CD1c-positive myeloid dendritic cell (primary cell): ENCODE results near the gene CDK15.

ENCODE experiments used
- DNase-seq: peaks from one replicate; pipeline ENCODE4 v3.0.0-alpha.2; 2016; ENCODE audit errors: extremely low spot score

The CDK15 gene

DNA sequence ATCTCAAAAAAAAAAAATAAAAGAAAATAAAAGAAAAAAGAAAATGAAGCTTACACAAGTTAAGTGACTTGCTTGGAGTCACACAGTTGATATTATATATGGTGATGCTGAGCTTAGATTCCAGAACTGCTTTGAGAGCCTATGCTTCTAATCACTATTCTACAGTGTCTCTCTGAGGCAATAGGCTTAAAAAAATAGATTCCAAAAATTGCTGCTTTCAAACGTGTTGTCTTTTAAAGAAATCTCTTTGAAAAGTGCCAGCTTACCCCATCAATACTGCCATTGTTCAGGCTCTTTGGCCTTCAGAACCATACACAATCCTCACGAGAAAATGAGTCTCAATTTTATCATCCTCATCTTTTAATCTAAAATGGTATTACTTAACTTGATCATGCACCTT, 102.6 kb downstream of the CDK15 start:
- DNase-seq, result no peak

DNA sequence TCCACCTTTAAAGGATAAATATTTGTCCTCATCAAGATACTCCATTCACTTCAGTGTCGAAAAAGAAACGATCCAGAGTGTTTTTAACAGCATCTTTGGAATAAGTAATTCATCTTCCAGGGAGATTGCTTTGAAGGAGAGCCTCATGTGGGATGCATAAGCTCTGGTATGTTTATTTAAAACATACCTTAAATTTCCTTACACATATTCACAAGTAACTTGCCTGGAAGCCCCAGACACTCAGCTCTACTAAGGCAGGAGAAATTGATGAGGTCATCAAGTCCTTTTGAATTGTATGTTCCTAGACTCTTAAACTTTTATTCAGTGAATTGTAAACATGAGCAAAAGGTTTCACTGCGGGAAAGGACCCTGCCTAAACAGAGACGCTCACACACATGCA, 103.0 kb downstream of the CDK15 start:
- DNase-seq, result no peak

GRCh38 chr2:201909961-201910361, 103.6 kb downstream of the CDK15 start:
- peak; percentile 17 for DNase-seq

DNA sequence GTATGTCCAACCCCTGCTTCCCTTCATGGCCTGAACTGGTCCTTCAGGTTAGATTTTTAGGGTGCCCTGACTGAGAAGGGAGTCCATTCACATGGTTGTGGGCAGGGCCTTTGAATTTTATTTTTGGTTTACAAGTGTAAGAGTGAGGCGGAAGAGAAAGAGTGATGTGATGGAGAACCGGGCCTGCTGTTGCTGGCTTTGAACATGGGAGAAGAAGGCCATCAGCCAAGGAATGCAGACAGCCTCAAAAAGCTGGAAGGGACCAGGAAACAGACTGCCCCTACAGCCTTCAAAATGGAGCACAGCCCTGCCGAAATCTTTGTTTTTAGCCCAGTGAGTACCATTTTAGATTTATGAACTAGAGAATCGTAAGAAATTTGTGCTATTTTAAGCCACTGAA, 105.0 kb downstream of the CDK15 start:
- DNase-seq, result no peak

GRCh38 chr2:201913201-201913600, 106.9 kb downstream of the CDK15 start:
- no peak for DNase-seq

DNA sequence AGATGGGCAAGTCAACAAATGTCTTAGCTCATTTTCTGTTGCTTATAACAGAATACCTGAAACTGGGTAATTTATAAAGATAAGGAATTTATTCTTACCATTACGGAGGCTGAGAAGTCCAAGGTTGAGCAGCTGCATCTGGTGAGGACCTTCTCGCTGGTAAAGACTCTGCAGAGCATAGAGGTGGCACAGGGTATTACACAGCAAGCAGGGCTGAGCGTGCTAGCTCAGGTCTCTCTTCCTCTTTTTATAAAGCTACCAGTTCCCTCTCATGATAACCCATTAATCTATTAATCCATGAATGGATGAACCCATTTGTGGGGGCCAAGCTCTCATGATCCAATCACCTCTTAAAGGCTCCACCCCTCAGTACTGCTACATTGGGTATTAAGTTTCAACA, 109.1 kb downstream of the CDK15 start:
- peak; percentile 8 for DNase-seq

- DNase-seq, result no peak
These were observed 110.2 kb downstream of the CDK15 start for GRCh38 chr2:201916565-201916964.

GRCh38 chr2:201918616-201919307, 112.4 kb downstream of the CDK15 start:
- no peak for DNase-seq

GRCh38 chr2:201919308-201919634, 112.9 kb downstream of the CDK15 start:
- DNase-seq, result no peak

DNA sequence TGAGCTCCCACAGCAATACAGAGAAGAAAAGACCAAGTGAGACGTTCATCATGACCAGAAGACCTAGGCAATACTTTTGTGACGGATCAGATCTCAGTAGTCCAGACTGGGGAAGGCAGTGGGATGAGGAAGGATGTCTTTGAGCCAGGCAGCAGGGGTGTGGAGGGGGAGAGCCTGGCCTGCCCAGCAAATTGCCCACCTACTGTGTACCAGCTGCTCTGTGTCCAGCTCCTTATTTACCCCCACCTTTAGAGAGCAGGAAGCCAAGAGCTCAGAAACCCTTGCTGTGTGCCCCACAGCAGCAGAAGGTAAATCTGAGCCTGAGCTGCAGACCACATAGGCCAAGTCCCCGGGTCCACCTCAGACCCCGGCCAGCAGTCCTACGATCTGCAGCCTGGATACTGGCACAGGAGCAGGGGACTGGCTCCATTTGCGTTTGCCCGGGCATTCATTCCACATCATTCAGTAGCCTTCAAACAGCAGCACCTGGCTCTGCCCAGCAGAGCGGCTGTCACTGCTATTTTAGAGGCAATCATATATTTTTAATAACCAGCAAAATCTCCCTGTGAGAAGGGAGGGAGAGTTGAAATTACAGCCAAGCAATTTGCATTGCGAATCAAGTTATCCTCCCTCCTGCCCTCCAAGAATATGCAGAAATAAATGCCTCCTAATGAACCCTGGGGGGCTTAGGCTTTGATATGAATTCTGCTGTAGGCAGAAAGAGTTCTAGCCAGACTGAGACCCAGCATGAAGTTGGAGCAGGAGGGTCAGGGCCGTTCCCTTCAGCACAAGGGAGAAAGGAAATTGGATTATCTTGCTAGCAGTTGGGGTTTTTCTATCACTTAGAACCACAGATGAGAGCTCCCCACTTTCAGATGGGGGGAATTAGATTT, 117.3 kb downstream of the CDK15 start:
- DNase-seq, result no peak

DNA sequence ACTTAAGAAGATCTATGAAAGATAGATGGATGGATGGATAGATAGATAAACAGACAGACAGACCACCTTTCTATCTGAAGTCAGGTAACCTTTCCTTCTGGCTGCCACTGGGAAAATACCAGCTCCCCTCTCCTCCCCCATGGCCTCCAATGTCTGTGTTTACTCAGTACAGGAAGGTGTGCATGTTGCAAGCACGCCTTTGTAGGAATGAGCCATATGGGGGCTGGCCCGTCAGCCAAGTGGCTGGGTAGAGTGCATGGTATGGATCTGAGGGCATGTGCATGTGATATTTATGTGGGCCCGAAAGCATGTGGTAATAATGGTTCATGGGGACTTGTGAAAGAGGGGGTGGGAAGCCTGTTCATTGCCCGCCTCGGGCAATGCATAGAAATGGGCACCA, 118.1 kb downstream of the CDK15 start:
- DNase-seq, result no peak

DNA sequence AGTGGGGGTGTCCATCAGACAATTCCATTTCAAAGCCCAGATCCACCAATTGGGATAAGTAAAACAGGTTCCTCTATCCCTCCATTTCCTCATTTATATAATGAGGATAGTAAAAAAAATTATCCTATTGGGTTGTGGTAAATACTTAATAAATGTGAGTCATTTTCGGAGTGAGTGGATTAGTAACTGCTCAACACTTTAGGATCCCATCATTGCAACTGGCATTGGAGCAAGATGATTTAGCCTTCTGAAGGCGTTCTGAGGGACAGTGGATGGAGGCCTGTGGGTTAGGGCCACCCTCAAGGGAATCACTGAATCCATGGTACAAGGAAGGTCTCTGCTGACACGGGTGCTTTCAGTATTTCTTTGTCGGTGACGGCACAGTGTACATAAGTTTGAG, 118.7 kb downstream of the CDK15 start:
- DNase-seq, result no peak

GRCh38 chr2:201926067-201926466, 119.7 kb downstream of the CDK15 start:
- DNase-seq, result no peak

- no peak for DNase-seq
These were observed 122.0 kb downstream of the CDK15 start for GRCh38 chr2:201928363-201928762.

DNA sequence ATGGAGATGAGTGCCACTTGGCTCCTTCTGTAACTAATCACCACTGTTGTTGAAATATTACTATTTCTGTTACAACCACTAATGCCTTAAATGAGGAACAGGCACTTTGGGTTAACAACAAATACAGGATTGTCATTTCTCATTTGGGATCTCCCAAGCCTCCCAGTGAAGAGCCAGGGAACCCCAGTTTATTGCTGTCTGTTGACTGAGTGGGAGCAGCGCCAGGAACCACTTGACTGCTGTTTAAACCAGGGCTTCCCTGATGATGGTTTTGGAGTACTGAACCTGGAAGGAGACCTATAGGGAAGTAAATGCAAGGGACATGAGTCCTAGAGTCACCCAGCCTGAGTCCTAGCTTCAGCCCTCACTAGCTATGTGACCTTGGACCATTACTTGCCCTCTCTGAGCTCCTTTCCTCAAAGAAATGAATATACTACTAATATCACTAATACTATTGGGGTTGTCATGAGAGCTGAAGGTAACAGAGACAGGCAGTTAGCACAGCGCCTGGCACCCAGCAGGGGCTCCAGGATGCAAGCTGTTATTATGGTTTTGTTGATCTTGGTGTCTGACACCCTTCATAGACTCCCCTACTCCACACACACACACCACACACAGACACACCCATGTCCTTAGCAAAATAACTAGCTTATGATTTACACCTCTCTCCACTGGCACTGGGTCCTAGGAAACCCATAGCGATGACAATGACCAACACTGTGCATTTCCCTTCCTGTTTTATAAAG, 123.1 kb downstream of the CDK15 start:
- no peak for DNase-seq

DNA sequence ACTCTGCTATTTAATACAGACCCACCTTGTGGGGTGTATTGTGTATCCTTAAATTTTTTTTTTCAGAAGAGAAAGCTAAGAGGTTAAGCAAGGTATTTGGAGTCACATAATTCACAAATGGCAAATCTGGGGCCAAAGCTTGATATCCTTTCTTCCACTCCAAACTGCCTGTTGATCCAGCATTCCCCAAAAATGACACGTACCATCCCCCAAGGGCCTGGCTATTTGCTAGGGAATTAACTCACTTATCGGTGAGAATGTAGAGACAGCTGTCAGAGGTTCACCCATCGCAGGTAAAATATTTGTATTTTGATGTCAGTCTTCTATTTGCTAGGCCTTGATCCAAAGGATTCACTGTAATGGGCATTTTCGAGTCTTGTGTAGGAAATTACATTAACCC, 123.7 kb downstream of the CDK15 start:
- no peak for DNase-seq

DNA sequence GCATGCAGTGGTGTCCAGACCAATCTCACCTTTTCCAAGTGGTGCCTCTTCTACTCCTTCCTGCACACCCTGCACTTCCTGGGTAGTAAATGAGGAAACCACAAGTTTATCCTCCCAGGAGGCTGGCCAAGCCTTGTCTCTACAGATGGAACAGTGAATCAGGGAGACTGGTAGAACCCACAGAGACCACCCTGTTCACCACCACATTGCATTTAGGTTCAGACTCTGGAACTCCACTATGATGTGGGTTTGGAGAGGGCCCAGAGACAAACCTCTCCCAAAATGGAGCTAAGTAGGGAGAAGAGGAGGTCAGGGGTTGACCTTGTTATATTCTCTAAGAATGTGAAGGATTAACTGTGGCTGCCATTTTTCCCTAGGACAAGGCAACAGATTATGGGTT, 124.5 kb downstream of the CDK15 start:
- no peak for DNase-seq

GRCh38 chr2:201931475-201931874, 125.1 kb downstream of the CDK15 start:
- DNase-seq, result no peak

GRCh38 chr2:201931951-201932350, 125.6 kb downstream of the CDK15 start:
- DNase-seq, result no peak

- no peak for DNase-seq
These were observed 126.2 kb downstream of the CDK15 start for GRCh38 chr2:201932511-201932910.

GRCh38 chr2:201933792-201934237, 127.5 kb downstream of the CDK15 start:
- DNase-seq, result no peak

- no peak for DNase-seq
These were observed 130.5 kb downstream of the CDK15 start for GRCh38 chr2:201936817-201937216.

DNA sequence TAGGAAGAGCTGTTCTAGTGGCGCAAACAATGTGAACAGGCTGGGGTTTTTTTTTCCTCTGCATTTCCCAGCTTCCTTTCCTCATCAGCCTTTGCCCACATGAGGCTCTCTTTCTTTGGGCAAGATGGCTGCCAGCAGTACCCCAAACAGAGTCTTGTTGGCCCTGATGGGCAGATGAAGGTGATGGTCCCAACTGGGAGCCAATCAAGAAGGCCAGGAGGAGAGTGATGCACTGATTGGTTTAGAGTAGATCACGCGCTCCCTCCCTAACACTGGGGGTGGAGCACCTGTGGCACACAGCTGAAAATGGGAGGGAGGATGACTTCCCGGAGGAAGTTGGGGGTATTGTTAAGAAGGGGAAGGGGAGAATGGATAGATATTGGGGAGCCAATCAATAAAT, 131.0 kb downstream of the CDK15 start:
- DNase-seq, result no peak
